ENCODE data around the gene CTNND2. TPM values are rescaled to one million over a fixed set of nuclear protein-coding genes. Genes with fewer than 3 reads are reported as not detected.

Gene CTNND2
- total RNA-seq, 1 donor from 2014 or later = 2.5 TPM

GRCh38 chr5:11777096-11777495, 127.2 kb downstream of the CTNND2 start:
- DNase-seq (ENCODE audit: extremely low spot score, unreplicated experiment) = no peak
- Mint-ChIP-seq H3K4me3 (ENCODE audit: unreplicated experiment) (no peak overlapping the region), H3K4me1 (ENCODE audit: unreplicated experiment) (no peaks in the 10 kb centered on the region), H3K36me3 (ENCODE audit: unreplicated experiment) (no peaks in the 10 kb centered on the region), H3K9me3 (ENCODE audit: unreplicated experiment) (no peaks in the 10 kb centered on the region), H3K27ac (ENCODE audit: unreplicated experiment) (no peak overlapping the region), H3K27me3 (ENCODE audit: unreplicated experiment) (no peaks in the 10 kb centered on the region)
- no peak for TF ChIP-seq CTCF (IDR thresholded peaks at IDR 0.05)

- Mint-ChIP-seq H3K36me3 (ENCODE audit: unreplicated experiment) (no peaks in the 10 kb centered on the region), H3K9me3 (ENCODE audit: unreplicated experiment) (no peaks in the 10 kb centered on the region), H3K4me3 (ENCODE audit: unreplicated experiment) (no peak overlapping the region), H3K27ac (ENCODE audit: unreplicated experiment) (no peak overlapping the region), H3K27me3 (ENCODE audit: unreplicated experiment) (no peaks in the 10 kb centered on the region), H3K4me1 (ENCODE audit: unreplicated experiment) (no peaks in the 10 kb centered on the region)
- DNase-seq (ENCODE audit: extremely low spot score, unreplicated experiment) = no peak
- no peak for TF ChIP-seq CTCF (IDR thresholded peaks at IDR 0.05)
Observed at GRCh38 chr5:11770310-11770709, 133.9 kb downstream of the CTNND2 start.

- no peak for DNase-seq (ENCODE audit: extremely low spot score, unreplicated experiment)
- Mint-ChIP-seq H3K4me3 (ENCODE audit: unreplicated experiment) (no peak overlapping the region), H3K9me3 (ENCODE audit: unreplicated experiment) (peaks cover 19% of the 10 kb centered on the region), H3K4me1 (ENCODE audit: unreplicated experiment) (no peaks in the 10 kb centered on the region), H3K27ac (ENCODE audit: unreplicated experiment) (no peak overlapping the region), H3K27me3 (ENCODE audit: unreplicated experiment) (no peaks in the 10 kb centered on the region), H3K36me3 (ENCODE audit: unreplicated experiment) (no peaks in the 10 kb centered on the region)
- no peak for TF ChIP-seq CTCF (IDR thresholded peaks at IDR 0.05)
Observed at GRCh38 chr5:11760934-11761603, 143.2 kb downstream of the CTNND2 start.

GRCh38 chr5:11758321-11758720, 145.9 kb downstream of the CTNND2 start:
- no peak overlapping the region for H3K27ac Mint-ChIP-seq (ENCODE audit: unreplicated experiment)
- no peak for DNase-seq (ENCODE audit: extremely low spot score, unreplicated experiment)
- H3K4me1 Mint-ChIP-seq (ENCODE audit: unreplicated experiment) = no peaks in the 10 kb centered on the region
- no peak overlapping the region for H3K4me3 Mint-ChIP-seq (ENCODE audit: unreplicated experiment)
- no peaks in the 10 kb centered on the region for H3K27me3 Mint-ChIP-seq (ENCODE audit: unreplicated experiment)
- no peaks in the 10 kb centered on the region for H3K36me3 Mint-ChIP-seq (ENCODE audit: unreplicated experiment)
- H3K9me3 Mint-ChIP-seq (ENCODE audit: unreplicated experiment) = peaks cover 11% of the 10 kb centered on the region
- no peak for TF ChIP-seq CTCF (IDR thresholded peaks at IDR 0.05)

GRCh38 chr5:11757661-11758060, 146.6 kb downstream of the CTNND2 start:
- Mint-ChIP-seq H3K27me3 (ENCODE audit: unreplicated experiment) (no peaks in the 10 kb centered on the region), H3K9me3 (ENCODE audit: unreplicated experiment) (peaks cover 5% of the 10 kb centered on the region), H3K4me1 (ENCODE audit: unreplicated experiment) (no peaks in the 10 kb centered on the region), H3K36me3 (ENCODE audit: unreplicated experiment) (no peaks in the 10 kb centered on the region), H3K27ac (ENCODE audit: unreplicated experiment) (no peak overlapping the region), H3K4me3 (ENCODE audit: unreplicated experiment) (no peak overlapping the region)
- TF ChIP-seq CTCF (IDR thresholded peaks at IDR 0.05) = no peak
- DNase-seq (ENCODE audit: extremely low spot score, unreplicated experiment) = no peak
